HG02642 (cell line): ENCODE results near the gene STXBP5.
"Not testable (repeated sequence)": the region's sequence is repeated elsewhere in the genome, so short reads cannot be mapped to it uniquely, and the experiment has no call there.

ENCODE experiments used
- ATAC-seq: cut with Tn5 transposase; IDR thresholded peaks from one replicate; pipeline ENCODE4 v1.9.1; 2021; ENCODE audit warnings: mild to moderate bottlenecking; ENCODE audit not compliant: unreplicated experiment, poor library complexity

Gene STXBP5

GRCh38 chr6:147347882-147348575 is 143.8 kb downstream of the STXBP5 start:
- ATAC-seq: no peak

- no peak for ATAC-seq
These were observed 157.2 kb downstream of the STXBP5 start for GRCh38 chr6:147361311-147361981.

DNA sequence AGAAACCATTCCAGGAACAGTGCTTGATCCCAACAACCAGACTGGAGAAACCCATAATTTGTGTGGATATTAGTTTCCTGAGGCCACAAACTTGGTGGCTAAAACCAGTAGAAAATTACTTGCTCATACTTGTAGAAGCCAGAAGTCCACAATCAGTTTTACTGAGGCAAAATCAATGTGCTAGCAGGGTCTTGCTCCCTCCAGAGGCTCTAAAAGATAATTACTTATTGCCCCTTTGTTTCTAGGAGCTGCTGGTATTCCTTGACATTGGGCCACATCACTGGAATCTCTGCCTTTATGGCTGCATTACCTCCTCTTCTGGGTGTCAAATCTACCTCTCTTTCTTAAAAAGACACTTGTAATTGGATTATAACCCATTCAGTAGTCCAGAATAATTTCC is 162.1 kb downstream of the STXBP5 start:
- ATAC-seq: no peak

DNA sequence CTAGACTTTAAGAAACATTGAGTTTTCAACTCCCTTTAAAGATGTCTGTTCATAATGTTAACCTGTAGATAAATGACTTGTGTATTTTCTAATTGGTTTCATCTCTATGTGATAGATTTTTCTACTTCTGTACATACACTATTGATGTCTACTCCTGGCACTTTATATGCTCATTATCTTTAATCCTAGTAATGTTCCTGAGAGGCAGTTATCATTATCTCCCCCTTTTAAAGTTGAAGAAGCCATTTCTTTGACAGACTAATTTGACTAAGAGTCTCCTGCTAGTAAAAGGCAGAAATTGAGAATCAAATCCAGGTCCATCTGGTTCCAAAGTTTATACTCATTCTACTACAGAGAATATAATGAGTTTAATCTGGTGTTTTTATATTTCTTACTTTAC is 167.1 kb downstream of the STXBP5 start:
- ATAC-seq: no peak

- ATAC-seq: no peak
These were observed 168.6 kb downstream of the STXBP5 start for GRCh38 chr6:147372806-147373205.

DNA sequence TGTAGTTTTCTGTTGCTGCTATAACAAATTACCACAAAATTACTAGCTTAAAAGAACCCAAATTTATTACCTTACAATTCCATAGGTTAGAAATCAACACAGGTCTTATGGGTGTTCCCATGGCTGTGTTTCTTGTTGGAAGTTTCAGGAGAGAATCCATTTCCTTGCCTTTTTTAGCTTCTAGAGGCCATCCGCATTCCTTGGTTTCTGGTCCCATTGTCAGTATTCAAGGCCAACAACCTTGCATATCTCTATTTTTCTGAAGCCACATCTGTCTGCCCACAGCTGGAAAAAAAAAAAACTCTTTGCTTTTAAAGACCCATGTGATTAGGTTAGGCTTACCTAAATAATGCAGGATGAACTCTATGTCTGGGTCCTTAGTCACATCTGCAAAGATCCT is 174.6 kb downstream of the STXBP5 start:
- ATAC-seq: no peak

- ATAC-seq: not testable (repeated sequence)
These were observed 176.6 kb downstream of the STXBP5 start for GRCh38 chr6:147380841-147381240.

DNA sequence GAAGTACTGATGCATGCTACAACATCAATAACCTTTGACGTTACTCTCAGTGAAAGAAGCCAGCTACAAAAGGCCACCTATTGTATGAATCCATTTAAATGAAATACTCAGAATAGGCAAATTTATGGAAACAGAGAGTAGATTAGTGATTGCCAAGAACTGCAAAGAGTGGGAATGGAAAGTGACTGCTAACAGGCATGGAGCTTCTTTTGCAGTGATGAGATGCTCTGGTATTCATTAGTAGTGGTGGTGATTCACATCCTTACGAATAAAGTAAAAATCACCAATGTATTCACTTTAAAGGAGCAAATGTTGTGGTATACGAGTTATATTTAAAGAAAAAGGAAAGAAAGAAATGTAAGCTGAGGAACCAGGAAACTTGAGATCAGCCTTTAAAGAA is 177.5 kb downstream of the STXBP5 start:
- ATAC-seq: no peak

DNA sequence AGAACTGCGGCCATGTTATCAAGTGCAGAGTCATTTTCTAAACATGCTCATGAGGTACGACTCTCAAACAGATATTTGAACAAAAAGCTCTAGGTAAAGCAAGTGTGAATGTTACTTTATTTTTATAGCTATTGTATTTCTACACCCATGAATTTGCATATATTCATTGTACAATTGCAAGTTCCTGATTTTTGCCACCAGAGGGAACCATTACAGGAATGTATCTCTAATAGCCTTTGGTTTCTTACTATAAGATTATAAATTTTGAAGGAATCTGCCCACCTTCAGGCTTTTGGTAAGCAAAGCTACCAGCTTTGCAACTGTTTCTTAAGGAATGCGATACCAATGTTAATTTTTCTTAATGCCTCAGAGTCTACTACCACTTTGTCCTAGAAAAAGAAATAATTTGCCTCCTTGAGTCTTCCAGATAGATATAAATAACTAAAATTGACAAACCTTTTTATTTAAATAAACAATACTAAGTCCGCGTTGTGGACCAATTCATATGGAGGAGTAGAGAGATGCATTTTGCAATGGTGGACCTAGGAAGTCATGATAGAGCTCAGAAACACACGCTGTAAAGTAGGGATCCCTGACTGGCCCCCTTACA is 178.8 kb downstream of the STXBP5 start:
- ATAC-seq: no peak

DNA sequence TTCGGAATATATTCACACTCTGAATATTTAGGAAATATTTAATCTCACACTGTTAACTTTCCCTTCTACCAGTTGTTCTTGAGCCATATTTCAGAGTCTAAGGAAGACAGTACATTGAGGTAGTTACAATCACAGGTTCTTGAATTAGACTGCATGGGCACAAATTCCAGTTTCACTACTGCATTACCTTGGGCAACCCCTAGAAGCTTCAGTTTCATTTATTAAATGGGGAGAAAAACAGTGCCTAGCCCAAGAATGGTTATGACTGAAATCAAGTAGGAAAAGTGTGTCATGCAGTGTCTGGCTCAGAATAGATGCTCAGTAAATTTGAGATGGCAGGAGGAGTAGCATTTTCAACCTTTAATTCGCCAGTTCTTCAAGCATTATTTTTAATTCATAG is 179.8 kb downstream of the STXBP5 start:
- peak; percentile 59 for ATAC-seq

- peak; percentile 73 for ATAC-seq
These were observed 180.8 kb downstream of the STXBP5 start for GRCh38 chr6:147384737-147385710.

- ATAC-seq: no peak
These were observed 185.2 kb downstream of the STXBP5 start for GRCh38 chr6:147389463-147389862.

DNA sequence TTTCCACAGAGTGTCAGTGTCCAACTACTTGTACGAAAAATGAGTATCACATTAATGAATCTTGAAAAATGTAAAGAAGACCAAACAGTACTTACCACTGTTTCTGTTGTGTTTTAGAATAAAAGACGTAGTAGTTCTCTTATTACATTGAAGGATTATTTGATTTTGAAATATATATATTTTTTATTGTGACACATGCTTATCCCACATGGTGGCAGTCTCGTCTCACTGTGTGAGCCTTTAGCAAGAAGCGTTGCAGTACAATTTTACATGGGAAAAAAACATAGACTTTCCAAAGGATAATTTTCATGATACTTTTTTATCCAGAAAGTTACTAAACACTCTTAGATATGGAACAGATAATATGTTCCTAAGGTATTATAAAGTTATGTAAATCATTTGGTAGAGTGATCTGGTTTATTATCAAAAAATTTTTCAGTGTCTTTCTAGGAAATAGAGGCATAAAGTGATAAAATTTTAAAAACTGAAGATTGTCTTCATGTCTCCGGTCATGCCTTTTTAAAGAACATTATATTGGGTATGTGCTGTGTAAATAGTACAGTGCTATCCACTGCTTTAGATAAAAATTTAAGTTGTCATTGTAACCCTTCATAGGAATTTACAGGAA is 186.8 kb downstream of the STXBP5 start:
- ATAC-seq: no peak

GRCh38 chr6:147392917-147393625 is 188.9 kb downstream of the STXBP5 start:
- ATAC-seq: no peak

- no peak for ATAC-seq
These were observed 190.9 kb downstream of the STXBP5 start for GRCh38 chr6:147395158-147395557.

DNA sequence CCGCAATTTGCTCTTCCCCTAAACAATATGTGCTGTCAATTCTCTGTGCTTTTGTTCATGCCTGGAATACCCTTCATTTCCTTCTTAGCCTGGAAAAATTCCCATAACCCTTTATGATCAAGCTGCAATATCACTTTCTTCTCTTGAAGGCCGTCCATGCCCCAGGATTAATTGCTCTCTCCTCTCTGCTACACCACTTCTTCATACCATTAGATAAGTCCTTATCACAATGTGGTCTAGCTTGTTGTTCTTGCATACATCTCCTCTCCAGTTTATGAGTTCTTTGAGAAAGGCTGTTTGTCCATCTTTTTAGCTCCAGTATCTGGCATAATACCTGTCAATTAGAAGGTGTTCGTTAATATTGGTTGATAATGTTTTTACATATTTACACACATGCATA is 193.1 kb downstream of the STXBP5 start:
- no peak for ATAC-seq

- no peak for ATAC-seq
These were observed 196.8 kb downstream of the STXBP5 start for GRCh38 chr6:147400968-147401367.

GRCh38 chr6:147401779-147402178 is 197.6 kb downstream of the STXBP5 start:
- ATAC-seq: no peak

GRCh38 chr6:147406783-147407182 is 202.6 kb downstream of the STXBP5 start:
- no peak for ATAC-seq
